Dermis blood vessel endothelial cell (primary cell): ENCODE results near the gene WWOX. TPM values are rescaled to one million over a fixed set of nuclear protein-coding genes. Genes with fewer than 3 reads are reported as not detected.

Experiments used
- DNase-seq: peaks from one replicate; pipeline ENCODE4 v3.0.0; 2010
- total RNA-seq: library from RNA; depleted of rRNA; stranded (reverse); fragments of >200 nt; gene quantifications from 2 replicates; pipeline ENCODE4 v1.2.3, GENCODE V29; 2014

Gene WWOX
- total RNA-seq, 1 donor from 2014 or later = 14.5 TPM

GRCh38 chr16:79127766-79128165 is 1028.3 kb downstream of the WWOX start:
- no peak for DNase-seq

GRCh38 chr16:79128706-79129105 is 1029.3 kb downstream of the WWOX start:
- DNase-seq = no peak

- no peak for DNase-seq
Measured at GRCh38 chr16:79130616-79131015, 1031.2 kb downstream of the WWOX start.

GRCh38 chr16:79131321-79132075 is 1032.0 kb downstream of the WWOX start:
- no peak for DNase-seq

GRCh38 chr16:79132701-79133100 is 1033.2 kb downstream of the WWOX start:
- no peak for DNase-seq

GRCh38 chr16:79134300-79134699 is 1034.8 kb downstream of the WWOX start:
- no peak for DNase-seq

- DNase-seq = no peak
Measured at GRCh38 chr16:79136955-79137354, 1037.5 kb downstream of the WWOX start.

- no peak for DNase-seq
Measured at GRCh38 chr16:79137426-79137939, 1038.0 kb downstream of the WWOX start.

GRCh38 chr16:79139799-79140198 is 1040.3 kb downstream of the WWOX start:
- DNase-seq = no peak

GRCh38 chr16:79143026-79143425 is 1043.6 kb downstream of the WWOX start:
- DNase-seq = no peak

- DNase-seq = no peak
Measured at GRCh38 chr16:79150151-79150550, 1050.7 kb downstream of the WWOX start.

- DNase-seq = no peak
Measured at GRCh38 chr16:79150632-79151310, 1051.3 kb downstream of the WWOX start.

GRCh38 chr16:79154086-79154485 is 1054.6 kb downstream of the WWOX start:
- DNase-seq = no peak

- DNase-seq = no peak
Measured at GRCh38 chr16:79155471-79155870, 1056.0 kb downstream of the WWOX start.

- DNase-seq = no peak
Measured at GRCh38 chr16:79155904-79156303, 1056.5 kb downstream of the WWOX start.

GRCh38 chr16:79156761-79157160 is 1057.3 kb downstream of the WWOX start:
- no peak for DNase-seq

GRCh38 chr16:79158337-79158736 is 1058.9 kb downstream of the WWOX start:
- no peak for DNase-seq

GRCh38 chr16:79159261-79160049 is 1060.0 kb downstream of the WWOX start:
- DNase-seq = no peak

GRCh38 chr16:79162977-79163376 is 1063.5 kb downstream of the WWOX start:
- no peak for DNase-seq

GRCh38 chr16:79163691-79164387 is 1064.4 kb downstream of the WWOX start:
- no peak for DNase-seq

GRCh38 chr16:79164388-79164995 is 1065.0 kb downstream of the WWOX start:
- DNase-seq = no peak

GRCh38 chr16:79165079-79165478 is 1065.6 kb downstream of the WWOX start:
- no peak for DNase-seq
